Mesodermal cell (in vitro differentiated cells): Measurements from ENCODE around the gene ZNF672.
A peak's percentile ranks its signal among the peaks of the same experiment; 100 is the strongest.

Experiments
- H3K27ac ChIP-seq: 2 replicates; pipeline ENCODE4 v1.7.0; 2013; ENCODE audit warnings: mild to moderate bottlenecking, low read depth, low read length, moderate library complexity; ENCODE audit not compliant: severe bottlenecking
- H3K36me3 ChIP-seq: 2 replicates; pipeline ENCODE4 v1.7.1; 2013; ENCODE audit warnings: mild to moderate bottlenecking, low read length, moderate library complexity; ENCODE audit not compliant: control insufficient read depth, insufficient read depth
- H3K4me1 ChIP-seq: one replicate; pipeline ENCODE4 v1.7.1; 2013; ENCODE audit warnings: mild to moderate bottlenecking, low read length; ENCODE audit not compliant: insufficient read depth, control insufficient read depth, poor library complexity, severe bottlenecking
- H3K4me3 ChIP-seq: 2 replicates; pipeline ENCODE4 v1.7.0; 2013; ENCODE audit warnings: low read length, control low read depth, mild to moderate bottlenecking; ENCODE audit not compliant: insufficient read depth, poor library complexity, severe bottlenecking; ENCODE audit errors: extremely low read depth
- H3K9me3 ChIP-seq: 2 replicates; pipeline ENCODE4 v1.7.1; 2013; ENCODE audit warnings: mild to moderate bottlenecking, low read length, moderate library complexity; ENCODE audit not compliant: control insufficient read depth
- WGBS, 2 experiments: methylation state at CpG; one replicate each; pipeline ENCODE4 v1.1.5; 2013; ENCODE audit warnings: missing lambda C conversion rate in 2 of 2; ENCODE audit not compliant: insufficient coverage in 2 of 2; 5-methylcytosine and 5-hydroxymethylcytosine counted together

ZNF672 gene

DNA sequence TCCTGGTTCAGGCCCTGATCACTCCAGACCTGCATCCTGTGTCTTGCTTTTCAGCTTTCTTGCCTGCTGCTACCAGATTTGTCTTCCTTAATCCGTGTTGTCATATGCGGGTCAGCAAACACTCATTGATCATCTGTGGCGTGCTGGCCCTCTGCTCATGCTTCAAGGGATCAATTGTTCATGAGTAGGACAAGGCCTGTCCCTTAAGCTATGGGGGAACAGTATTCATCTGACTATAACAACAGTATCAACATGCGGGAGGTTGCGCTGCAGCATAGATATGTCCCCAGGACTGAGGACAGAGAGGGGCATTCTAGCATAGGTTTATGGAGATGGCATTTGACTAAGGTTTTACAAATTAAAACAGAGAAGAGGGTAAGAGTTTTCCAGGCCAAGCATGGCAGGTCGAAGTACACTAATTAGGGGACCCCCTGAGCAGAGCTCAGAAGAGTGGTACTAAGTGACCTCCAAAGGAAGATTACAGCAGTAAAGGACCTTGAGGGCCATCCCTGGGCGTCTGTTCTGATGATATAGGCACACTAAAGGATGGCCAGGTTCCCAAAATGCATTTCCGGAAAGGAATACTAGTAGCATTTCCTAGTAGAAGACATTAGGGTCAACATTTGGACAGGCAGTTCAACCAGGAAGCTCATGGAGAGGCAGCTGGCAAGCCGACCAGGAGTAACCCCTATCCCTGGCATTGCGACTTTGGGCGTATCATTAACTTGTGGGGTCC lies 811 bp upstream of the ZNF672 start:
- peaks cover 6% of the 10 kb centered on the region for H3K4me1 ChIP-seq
- H3K9me3 ChIP-seq, result no peaks in the 10 kb centered on the region
- H3K27ac ChIP-seq, result no peak overlapping the region
- H3K4me3 ChIP-seq, result peak overlapping the region; percentile 73
- no peaks in the 10 kb centered on the region for H3K36me3 ChIP-seq
- WGBS, 2 experiments, result 82 to 88% methylated on average over 4 to 8 of the region's 11 CpGs

DNA sequence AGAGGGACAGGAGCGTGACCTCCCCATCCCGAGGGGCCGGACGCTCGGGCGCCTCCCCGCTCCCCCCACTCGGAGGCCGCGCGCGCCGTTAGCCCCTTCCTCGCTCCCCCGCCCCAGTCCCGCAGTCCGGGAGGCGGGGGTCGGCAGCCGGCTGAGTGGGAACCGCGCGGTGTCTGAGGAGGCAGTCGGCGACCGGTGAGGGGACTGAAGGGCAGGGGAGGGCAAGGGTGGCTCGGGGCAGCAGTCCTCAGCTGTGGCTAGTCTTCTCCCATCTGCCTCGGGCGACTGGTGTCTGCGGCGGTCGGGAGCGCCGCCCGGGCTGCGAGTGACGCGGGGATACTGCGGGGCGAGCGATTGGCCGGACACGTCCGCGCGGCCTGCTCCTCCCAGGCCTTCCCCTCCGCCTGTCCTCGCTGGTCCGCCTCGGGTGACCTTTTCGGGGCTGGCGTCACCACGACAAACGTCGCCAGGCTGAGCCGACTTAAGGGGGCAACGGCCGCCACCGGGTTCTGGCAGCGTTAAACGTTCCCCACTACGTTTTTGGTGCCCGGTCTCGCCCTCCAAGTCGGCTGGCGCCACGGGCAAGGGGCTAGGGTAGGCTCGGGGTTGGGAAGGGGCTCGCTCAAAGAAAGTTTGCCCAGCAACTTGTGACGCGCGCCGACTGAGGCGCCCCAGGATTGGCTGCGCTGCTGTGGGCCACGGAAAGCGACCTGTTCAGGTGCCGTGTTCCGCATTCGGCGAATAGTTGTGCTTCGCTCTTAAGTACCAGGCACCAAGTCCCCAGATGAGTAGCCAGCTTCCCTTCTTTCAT lies 538 bp downstream of the ZNF672 start:
- Histone ChIP-seq H3K27ac (peak overlapping the region; percentile 98), H3K36me3 (peaks cover 5% of the 10 kb centered on the region), H3K4me1 (peaks cover 11% of the 10 kb centered on the region), H3K9me3 (no peaks in the 10 kb centered on the region), H3K4me3 (peak overlapping the region; percentile 73)
- WGBS, 2 experiments, result 0% methylated on average over 81 to 82 of the region's 82 CpGs

DNA sequence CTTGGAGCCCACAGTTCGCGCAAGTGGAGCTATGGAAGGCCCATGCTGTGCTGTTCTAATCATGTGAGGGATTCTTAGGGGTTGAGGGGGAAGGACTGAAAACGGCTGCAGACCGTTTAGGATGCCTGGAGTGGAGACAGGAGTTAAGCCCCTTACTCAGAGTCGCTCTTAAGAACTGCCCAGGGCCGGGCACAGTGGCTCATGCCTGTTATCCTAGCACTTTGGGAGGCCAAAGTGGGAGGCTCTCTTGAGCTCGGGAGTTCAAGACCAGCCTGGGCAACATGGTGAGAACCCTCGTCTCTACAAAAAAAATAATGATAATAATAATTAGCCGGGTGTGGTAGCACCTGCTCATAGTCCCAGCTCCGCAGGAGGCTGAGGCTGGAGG lies 1.1 kb downstream of the ZNF672 start:
- Histone ChIP-seq H3K36me3 (peaks cover 6% of the 10 kb centered on the region), H3K4me1 (peaks cover 11% of the 10 kb centered on the region), H3K9me3 (no peaks in the 10 kb centered on the region), H3K27ac (peak overlapping the region; percentile 98), H3K4me3 (peak overlapping the region; percentile 73)
- 7 to 15% methylated on average over 6 of the region's 10 CpGs for WGBS, 2 experiments

DNA sequence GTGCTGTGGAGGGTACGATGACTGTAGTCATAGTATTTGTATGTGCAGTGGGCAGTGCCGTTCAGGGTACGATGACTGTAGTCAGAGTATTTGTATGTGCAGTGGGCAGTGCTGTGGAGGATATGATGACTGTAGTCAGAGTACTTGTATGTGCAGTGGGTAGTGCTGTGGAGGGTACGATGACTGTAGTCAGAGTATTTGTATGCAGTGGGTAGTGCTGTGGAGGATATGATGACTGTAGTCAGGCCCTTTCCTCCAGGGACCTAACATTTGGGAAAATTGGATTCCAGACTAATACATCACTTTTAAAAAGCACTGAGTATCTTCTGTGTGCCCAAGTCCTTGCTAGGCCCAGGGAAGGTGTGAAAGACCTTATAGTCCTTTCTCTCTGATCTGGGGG lies 2.9 kb downstream of the ZNF672 start:
- Histone ChIP-seq H3K36me3 (peaks cover 24% of the 10 kb centered on the region), H3K4me3 (no peak overlapping the region), H3K4me1 (peaks cover 11% of the 10 kb centered on the region), H3K9me3 (no peaks in the 10 kb centered on the region), H3K27ac (no peak overlapping the region)
- 100% methylated on average over 1 to 2 of the region's 4 CpGs for WGBS, 2 experiments

DNA sequence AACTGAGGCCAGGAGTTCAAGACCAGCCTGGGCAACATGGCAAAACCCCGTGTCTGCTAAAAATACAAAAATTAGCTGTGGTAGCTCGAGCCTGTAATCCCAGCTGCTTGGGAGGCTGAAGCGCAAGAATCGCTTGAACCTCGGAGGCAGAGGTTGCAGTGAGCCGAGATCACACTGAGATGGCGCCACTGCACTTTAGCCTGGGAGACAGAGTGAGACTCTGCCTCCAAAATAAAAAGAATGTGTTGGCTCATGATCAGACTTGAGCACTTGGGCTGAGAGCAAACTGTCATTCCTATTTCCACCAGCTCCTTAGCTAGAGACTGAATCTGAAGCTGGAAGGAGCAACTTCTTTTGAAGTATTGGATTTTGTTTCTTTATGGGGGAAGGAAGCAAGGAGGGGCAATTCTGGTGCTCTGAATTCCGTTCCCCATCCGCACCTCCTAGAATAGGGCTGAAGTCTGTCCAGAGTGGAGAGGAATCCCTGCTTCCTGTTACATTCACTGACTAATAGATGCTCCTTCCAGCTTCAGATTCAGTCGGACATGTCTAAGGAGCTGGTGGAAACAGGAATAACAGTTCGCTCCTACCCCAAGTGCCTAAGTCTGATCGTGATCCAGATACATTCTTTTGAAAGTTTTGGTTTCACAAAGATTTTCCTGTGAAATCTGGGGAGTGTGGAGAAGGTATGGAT lies 3.8 kb downstream of the ZNF672 start:
- H3K36me3 ChIP-seq, result peaks cover 33% of the 10 kb centered on the region
- H3K27ac ChIP-seq, result no peak overlapping the region
- no peaks in the 10 kb centered on the region for H3K9me3 ChIP-seq
- WGBS, 2 experiments, result 64 to 65% methylated on average over 10 to 12 of the region's 12 CpGs
- no peak overlapping the region for H3K4me3 ChIP-seq
- H3K4me1 ChIP-seq, result peaks cover 11% of the 10 kb centered on the region

DNA sequence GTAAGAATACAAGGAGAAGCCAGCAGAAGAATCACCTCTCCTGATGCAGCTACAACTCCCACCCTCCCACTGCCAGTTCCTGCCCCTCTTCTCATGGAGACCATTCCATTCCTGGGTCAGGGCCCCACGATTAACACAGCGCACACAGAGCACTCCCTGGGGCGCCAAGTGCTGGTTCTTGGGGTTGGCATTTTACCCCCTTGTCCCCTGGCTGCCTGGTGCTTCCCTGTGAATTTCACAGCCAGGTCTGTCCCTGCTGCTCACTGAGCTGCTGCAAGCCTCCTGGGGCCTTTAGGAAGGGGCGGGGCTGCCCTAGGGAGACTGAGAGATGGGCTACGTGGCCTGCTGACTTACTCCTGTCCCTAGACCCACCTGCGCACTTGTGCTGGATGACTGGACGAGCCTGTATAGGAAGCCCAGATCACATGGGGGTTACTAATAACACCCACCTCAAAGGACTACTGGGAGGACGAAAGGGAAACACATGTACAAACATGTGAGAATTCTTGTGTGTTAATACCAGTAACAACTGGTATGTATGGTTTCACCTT lies 4.8 kb downstream of the ZNF672 start:
- peaks cover 11% of the 10 kb centered on the region for H3K4me1 ChIP-seq

DNA sequence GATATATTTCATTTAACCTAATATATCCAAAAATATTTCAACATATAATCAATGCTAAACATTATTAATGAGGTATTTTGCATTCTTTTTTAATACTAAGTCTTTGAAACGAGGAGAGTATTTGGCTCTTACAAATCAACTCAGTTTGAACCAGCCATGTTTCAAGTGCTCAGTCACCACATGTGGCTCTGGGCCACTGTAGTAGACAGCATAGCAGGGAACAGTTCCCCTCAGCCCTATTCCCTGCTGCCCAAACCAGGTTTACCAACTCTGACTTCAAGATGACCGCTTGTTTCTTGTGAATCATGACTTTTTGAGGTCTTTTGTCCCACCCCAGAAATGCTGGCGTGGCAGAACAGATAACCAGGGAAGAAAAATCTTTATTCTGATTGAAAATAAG lies 5.7 kb downstream of the ZNF672 start:
- H3K4me3 ChIP-seq, result no peak overlapping the region
- peaks cover 50% of the 10 kb centered on the region for H3K36me3 ChIP-seq
- no peaks in the 10 kb centered on the region for H3K9me3 ChIP-seq
- peaks cover 11% of the 10 kb centered on the region for H3K4me1 ChIP-seq
- WGBS, 2 experiments, result 100% methylated on average over 1 to 2 of the region's 3 CpGs
- H3K27ac ChIP-seq, result no peak overlapping the region

More for the DNA sequence above, 4.8 kb downstream of the ZNF672 start:
- no peaks in the 10 kb centered on the region for H3K9me3 ChIP-seq
- 90 to 98% methylated on average over 5 of the region's 8 CpGs for WGBS, 2 experiments
- no peak overlapping the region for H3K4me3 ChIP-seq
- H3K27ac ChIP-seq, result no peak overlapping the region
- peaks cover 42% of the 10 kb centered on the region for H3K36me3 ChIP-seq

DNA sequence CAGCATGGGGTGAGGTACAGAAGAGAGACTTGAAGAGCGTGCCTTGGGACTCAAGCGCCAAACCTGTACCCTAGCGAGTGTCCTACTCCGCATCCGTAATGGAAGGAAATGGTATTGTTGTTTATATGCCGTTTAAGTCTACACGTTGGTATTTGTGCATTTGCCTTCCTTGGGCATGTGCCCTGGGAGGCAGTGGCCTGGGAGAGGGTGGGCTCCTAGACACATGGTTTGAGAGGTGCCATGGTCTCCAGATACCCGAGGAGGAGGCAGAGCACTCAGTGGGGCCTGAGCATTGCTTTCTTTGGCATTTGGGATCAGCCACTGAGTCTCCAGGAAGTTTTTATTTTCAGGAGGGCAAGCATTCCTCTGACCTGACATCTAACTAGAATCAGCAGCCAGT lies 6.5 kb downstream of the ZNF672 start:
- H3K4me1 ChIP-seq, result peaks cover 11% of the 10 kb centered on the region
- no peaks in the 10 kb centered on the region for H3K9me3 ChIP-seq
- peaks cover 59% of the 10 kb centered on the region for H3K36me3 ChIP-seq
- no peak overlapping the region for H3K4me3 ChIP-seq
- WGBS, 2 experiments, result 90 to 92% methylated on average over 8 of the region's 8 CpGs
- H3K27ac ChIP-seq, result no peak overlapping the region

DNA sequence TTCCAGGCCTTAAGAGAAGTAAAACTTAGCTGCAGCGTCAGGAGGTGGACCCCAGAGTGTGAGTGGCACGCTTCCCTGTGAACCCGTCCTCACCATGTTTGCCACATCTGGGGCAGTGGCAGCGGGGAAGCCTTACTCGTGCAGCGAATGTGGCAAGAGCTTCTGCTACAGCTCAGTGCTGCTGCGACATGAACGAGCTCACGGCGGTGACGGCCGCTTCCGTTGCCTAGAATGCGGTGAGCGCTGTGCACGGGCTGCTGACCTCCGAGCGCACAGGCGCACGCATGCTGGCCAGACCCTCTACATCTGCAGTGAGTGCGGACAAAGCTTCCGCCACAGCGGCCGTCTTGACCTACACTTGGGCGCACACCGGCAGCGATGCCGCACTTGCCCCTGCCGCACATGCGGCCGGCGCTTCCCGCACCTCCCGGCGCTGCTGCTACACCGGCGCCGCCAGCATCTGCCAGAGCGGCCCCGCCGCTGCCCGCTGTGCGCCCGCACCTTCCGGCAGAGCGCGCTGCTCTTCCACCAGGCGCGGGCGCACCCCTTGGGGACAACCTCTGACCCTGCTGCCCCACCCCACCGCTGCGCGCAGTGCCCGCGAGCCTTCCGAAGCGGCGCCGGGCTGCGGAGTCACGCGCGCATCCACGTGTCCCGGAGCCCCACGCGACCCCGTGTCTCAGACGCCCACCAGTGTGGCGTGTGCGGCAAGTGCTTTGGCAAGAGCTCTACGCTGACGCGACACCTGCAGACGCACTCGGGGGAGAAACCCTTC lies 9.3 kb downstream of the ZNF672 start:
- peaks cover 3% of the 10 kb centered on the region for H3K4me1 ChIP-seq
- H3K4me3 ChIP-seq, result no peak overlapping the region
- no peaks in the 10 kb centered on the region for H3K9me3 ChIP-seq
- peaks cover 80% of the 10 kb centered on the region for H3K36me3 ChIP-seq
- H3K27ac ChIP-seq, result no peak overlapping the region
- 97 to 98% methylated on average over 66 to 76 of the region's 76 CpGs for WGBS, 2 experiments

DNA sequence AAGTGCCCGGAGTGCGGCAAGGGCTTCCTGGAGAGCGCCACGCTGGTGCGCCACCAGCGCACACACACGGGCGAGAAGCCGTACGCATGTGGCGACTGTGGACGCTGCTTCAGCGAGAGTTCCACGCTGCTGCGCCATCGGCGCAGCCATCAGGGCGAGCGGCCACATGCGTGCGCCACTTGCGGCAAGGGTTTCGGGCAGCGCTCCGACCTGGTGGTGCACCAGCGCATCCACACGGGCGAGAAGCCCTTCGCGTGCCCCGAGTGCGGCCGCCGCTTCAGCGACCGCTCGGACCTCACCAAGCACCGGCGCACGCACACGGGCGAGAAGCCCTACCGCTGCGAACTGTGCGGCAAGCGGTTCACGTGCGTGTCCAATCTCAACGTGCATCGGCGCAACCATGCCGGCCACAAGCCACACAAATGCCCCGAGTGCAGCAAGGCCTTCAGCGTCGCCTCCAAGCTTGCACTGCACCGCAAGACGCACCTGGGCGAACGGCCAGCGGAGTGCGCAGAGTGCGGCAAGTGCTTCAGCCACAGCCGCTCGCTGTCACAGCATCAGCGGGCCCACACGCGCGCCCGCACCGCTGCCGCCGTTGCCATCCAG lies 10.0 kb downstream of the ZNF672 start:
- Histone ChIP-seq H3K9me3 (no peaks in the 10 kb centered on the region), H3K4me1 (no peaks in the 10 kb centered on the region), H3K27ac (no peak overlapping the region), H3K4me3 (no peak overlapping the region), H3K36me3 (peaks cover 79% of the 10 kb centered on the region)
- 97 to 98% methylated on average over 71 to 72 of the region's 72 CpGs for WGBS, 2 experiments
